ENCODE results near the gene TARDBP.

GRCh38 chr1:10980841-10981727 is 31.4 kb upstream of the TARDBP start:
- TF ChIP-seq POLR2AphosphoS5 (IDR thresholded peaks at IDR 0.05; ENCODE audit: low read depth, low read length), result no peak
- TF ChIP-seq POLR2A (IDR thresholded peaks at IDR 0.05; ENCODE audit: low read depth, low read length), result no peak

Measured in GM12892 (cell line).